Measurements from ENCODE around the gene AKR1C3.
"Not testable (repeated sequence)": the region's sequence is repeated elsewhere in the genome, so short reads cannot be mapped to it uniquely, and the experiment has no call there.

The AKR1C3 gene

DNA sequence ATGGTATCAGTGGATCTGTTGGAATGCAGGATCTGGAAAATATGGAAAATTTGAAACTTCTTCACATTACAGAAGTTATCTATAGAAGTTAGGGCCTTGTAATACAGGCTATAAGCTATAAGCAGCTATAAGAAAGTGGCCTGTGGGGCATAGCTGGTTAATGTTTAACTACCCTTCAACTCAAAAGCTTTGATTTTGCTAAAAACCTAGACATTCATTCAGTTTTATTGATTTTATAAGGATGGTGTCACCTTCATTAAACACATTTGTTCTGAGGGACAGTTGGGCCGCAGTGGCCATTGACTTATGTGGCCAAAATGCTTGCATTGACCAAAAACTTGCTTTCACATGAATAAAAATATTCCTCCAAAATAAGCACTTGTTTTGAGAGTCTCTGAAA, 13.1 kb upstream of the AKR1C3 start:
- DNase-seq (ENCODE audit: insufficient read length, low spot score) (no peak), FAIRE-seq (no peak)
- TF ChIP-seq TAF1 (IDR thresholded peaks at IDR 0.05; ENCODE audit: low read depth, low read length) (no peak), POU2F2 (IDR thresholded peaks at IDR 0.05; ENCODE audit: low read depth, low read length) (no peak), POLR2A (IDR thresholded peaks at IDR 0.05; ENCODE audit: low read depth, low read length) (no peak), POLR2AphosphoS5 (IDR thresholded peaks at IDR 0.05; ENCODE audit: low read depth, low read length) (no peak), SPI1 (IDR thresholded peaks at IDR 0.05; ENCODE audit: low read depth, low read length) (no peak), PAX5 (IDR thresholded peaks at IDR 0.05; ENCODE audit: insufficient read depth, low read length, severe bottlenecking) (no peak)

DNA sequence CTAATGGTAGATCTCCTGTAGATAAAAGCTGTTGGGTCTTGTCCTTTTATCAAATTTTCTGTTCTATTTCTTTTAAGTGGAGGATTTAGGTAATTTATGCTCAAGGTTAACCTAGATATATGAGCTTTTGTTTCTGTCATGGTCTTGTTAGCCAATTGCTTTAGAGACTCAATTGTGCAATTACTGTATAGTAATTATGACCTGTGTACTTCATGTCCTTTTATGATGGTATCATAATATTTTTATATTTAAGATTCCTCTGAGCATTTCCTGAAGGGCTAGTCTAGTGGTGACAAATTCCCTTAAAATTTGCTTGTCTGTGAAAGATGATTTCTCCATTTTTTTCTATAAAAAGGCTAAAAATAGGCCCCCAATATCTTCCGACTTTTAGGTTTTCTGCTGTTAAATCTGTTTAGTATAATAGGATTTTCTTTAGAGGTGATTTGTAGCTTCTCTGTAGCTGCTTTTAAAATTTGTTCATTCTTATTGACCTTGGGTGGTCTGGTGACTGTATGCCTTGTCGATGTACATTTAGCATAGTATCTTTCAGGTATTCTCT, 5.4 kb upstream of the AKR1C3 start:
- no peak for TF ChIP-seq TAF1 (IDR thresholded peaks at IDR 0.05; ENCODE audit: low read depth, low read length)
- no peak for TF ChIP-seq POLR2AphosphoS5 (IDR thresholded peaks at IDR 0.05; ENCODE audit: low read depth, low read length)
- TF ChIP-seq POU2F2 (IDR thresholded peaks at IDR 0.05; ENCODE audit: low read depth, low read length): no peak
- no peak for TF ChIP-seq SPI1 (IDR thresholded peaks at IDR 0.05; ENCODE audit: low read depth, low read length)
- DNase-seq (ENCODE audit: insufficient read length, low spot score) (no peak), FAIRE-seq (no peak)

DNA sequence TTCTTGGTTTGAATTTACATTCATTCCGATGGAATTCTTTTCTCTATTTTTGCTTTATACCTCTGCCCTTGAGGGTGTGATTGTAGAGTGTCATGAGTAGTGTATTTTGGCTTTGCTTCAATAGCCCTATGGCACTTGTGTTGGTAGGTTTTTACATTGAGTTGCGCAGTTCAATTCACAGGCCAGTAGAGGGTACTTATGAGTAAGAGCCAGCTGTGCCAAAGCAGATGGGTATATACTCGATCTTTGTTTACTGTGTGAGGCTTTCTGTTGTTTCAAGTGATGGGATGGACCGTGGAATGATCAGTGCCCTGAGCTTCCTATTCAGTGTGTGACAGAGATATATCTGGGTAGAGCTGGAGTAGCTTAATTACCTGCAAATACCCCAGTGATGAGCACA, 4.3 kb upstream of the AKR1C3 start:
- DNase-seq (ENCODE audit: insufficient read length, low spot score) (no peak), FAIRE-seq (no peak)
- TF ChIP-seq POLR2AphosphoS5 (IDR thresholded peaks at IDR 0.05; ENCODE audit: low read depth, low read length): no peak

DNA sequence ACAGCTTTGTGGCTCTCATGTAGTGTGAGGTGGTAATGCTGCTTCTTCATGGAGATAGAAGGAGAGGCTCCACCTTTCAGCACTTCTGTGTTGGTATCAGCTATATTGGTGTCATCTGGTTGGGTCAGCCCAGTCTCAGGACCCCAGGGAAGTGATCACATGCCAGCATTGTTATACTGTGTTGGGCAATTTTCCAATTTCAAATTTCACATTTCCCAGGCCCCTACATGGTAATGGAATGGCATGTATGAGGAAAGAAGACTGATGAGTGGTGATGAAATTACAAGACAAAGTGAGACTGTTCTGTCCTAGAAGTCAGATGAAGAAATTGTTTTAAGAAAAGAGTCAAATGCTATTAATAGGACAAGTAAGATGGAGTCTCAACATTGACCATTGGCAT, 3.7 kb upstream of the AKR1C3 start:
- FAIRE-seq (no peak), DNase-seq (ENCODE audit: insufficient read length, low spot score) (no peak)
- TF ChIP-seq POLR2A (IDR thresholded peaks at IDR 0.05; ENCODE audit: low read depth, low read length): no peak
- no peak for TF ChIP-seq POLR2AphosphoS5 (IDR thresholded peaks at IDR 0.05; ENCODE audit: low read depth, low read length)
- TF ChIP-seq SPI1 (IDR thresholded peaks at IDR 0.05; ENCODE audit: low read depth, low read length): no peak
- TF ChIP-seq PAX5 (IDR thresholded peaks at IDR 0.05; ENCODE audit: insufficient read depth, low read length, severe bottlenecking): no peak
- no peak for TF ChIP-seq POU2F2 (IDR thresholded peaks at IDR 0.05; ENCODE audit: low read depth, low read length)
- TF ChIP-seq TAF1 (IDR thresholded peaks at IDR 0.05; ENCODE audit: low read depth, low read length): no peak

DNA sequence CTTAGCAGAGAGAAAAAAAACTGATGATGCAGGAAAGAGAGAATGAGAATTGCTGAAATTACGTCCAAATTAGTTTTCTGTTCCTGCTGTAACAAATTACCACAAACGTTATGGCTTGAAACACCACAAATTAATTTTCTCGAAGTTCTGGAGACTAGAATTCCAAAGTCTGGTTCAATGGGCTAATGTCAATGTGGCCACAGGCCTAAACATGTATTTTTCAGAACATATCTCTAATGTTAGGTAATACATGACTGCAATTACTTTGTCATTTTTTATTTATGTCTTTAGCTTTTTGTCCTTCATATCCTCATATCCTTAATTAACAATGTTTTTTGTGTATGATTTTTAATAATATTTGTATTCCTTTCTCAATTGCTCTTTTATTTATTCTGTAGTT, 3.0 kb upstream of the AKR1C3 start:
- DNase-seq (ENCODE audit: insufficient read length, low spot score) (no peak), FAIRE-seq (no peak)
- TF ChIP-seq POU2F2 (IDR thresholded peaks at IDR 0.05; ENCODE audit: low read depth, low read length) (no peak), POLR2A (IDR thresholded peaks at IDR 0.05; ENCODE audit: low read depth, low read length) (no peak), PAX5 (IDR thresholded peaks at IDR 0.05; ENCODE audit: insufficient read depth, low read length, severe bottlenecking) (no peak), POLR2AphosphoS5 (IDR thresholded peaks at IDR 0.05; ENCODE audit: low read depth, low read length) (no peak), TAF1 (IDR thresholded peaks at IDR 0.05; ENCODE audit: low read depth, low read length) (no peak), SPI1 (IDR thresholded peaks at IDR 0.05; ENCODE audit: low read depth, low read length) (no peak)

DNA sequence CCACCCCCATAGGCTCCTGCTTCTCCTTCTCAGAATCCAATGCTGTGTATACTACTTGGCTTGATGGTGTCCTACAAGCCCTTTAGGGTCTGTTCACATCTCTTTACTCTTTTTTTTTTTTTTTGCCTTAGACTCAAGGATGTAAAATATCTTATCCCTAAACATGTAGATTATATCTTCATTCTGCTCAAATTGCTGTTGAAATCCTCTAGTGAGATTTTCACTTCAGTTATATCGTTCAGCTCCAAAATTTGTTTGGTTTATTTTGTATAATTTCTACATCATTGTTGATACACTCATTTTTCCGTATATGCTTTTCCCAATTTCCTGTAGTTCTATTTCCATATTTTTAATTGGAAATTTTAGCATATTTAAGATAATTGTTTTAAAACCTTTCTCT, 1.8 kb upstream of the AKR1C3 start:
- no peak for DNase-seq (ENCODE audit: insufficient read length, low spot score)
- FAIRE-seq: no peak
- TF ChIP-seq POU2F2 (IDR thresholded peaks at IDR 0.05; ENCODE audit: low read depth, low read length): no peak
- TF ChIP-seq TAF1 (IDR thresholded peaks at IDR 0.05; ENCODE audit: low read depth, low read length): no peak
- TF ChIP-seq POLR2AphosphoS5 (IDR thresholded peaks at IDR 0.05; ENCODE audit: low read depth, low read length): no peak
- TF ChIP-seq SPI1 (IDR thresholded peaks at IDR 0.05; ENCODE audit: low read depth, low read length): no peak
- no peak for TF ChIP-seq POLR2A (IDR thresholded peaks at IDR 0.05; ENCODE audit: low read depth, low read length)
- TF ChIP-seq PAX5 (IDR thresholded peaks at IDR 0.05; ENCODE audit: insufficient read depth, low read length, severe bottlenecking): no peak

DNA sequence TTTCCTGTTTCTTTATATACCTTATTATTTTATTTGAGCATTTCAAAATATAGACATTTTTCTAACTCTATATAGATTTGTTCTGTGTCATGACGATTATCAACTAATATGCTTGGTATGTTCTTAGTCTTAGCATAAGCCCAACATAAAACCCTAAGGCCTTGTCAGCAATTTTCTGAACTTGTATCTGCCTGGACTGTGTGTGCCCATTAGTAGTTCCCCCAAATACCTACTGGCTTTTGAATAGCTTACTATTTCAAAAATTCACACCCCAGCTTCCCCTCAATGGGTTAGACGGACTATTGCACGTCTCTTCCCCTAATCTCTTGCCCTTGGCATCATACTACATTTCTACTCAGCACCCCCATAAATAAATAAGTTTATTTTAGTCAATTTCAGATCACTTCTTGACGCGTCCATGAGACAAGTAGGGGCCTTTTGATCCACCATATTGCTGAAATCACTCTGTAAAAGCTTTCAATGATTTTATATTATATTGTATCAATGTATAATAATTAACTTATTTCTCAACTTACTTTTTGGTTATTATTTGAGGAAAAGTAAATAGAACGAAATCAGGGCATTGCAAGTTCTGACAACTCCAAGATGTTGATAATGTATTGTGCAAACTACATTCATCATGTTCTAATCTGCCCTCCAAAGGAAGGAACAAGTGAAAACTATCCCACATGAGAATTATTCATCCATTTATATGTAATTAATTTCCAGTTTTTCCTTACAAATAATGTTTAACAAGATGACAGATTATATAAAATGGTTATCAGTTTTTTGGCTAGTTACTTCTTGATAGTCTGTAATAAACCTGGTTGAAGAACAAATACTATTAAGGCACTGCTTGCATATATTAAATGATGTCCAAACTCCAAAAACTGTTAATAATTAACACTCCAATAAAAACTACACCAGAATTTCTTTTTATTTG, 1.1 kb upstream of the AKR1C3 start:
- no peak for FAIRE-seq
- no peak for DNase-seq (ENCODE audit: insufficient read length, low spot score)
- TF ChIP-seq SPI1 (IDR thresholded peaks at IDR 0.05; ENCODE audit: low read depth, low read length) (no peak), TAF1 (IDR thresholded peaks at IDR 0.05; ENCODE audit: low read depth, low read length) (no peak), POLR2AphosphoS5 (IDR thresholded peaks at IDR 0.05; ENCODE audit: low read depth, low read length) (no peak), PAX5 (IDR thresholded peaks at IDR 0.05; ENCODE audit: insufficient read depth, low read length, severe bottlenecking) (no peak), POU2F2 (IDR thresholded peaks at IDR 0.05; ENCODE audit: low read depth, low read length) (no peak), POLR2A (IDR thresholded peaks at IDR 0.05; ENCODE audit: low read depth, low read length) (no peak)

DNA sequence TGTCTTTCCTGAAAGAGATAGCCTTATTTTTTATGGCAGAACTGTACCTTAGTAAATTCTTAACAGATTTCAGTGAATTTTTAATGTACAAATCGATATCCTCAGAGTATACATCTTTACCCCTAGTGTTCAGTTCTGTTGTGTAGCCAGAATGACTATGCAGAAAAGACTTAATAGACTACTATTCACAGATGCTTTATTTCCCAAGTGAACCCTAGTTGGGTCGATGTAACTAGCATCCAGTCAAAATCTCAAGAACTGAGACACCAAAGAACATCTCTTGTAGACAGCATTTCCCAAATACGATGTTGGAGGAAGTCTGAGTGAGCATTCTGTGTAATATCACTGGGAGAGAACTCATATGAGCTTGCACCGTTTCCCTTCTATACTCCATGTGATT, 1.5 kb downstream of the AKR1C3 start:
- no peak for TF ChIP-seq PAX5 (IDR thresholded peaks at IDR 0.05; ENCODE audit: insufficient read depth, low read length, severe bottlenecking)
- no peak for TF ChIP-seq TAF1 (IDR thresholded peaks at IDR 0.05; ENCODE audit: low read depth, low read length)
- TF ChIP-seq POLR2AphosphoS5 (IDR thresholded peaks at IDR 0.05; ENCODE audit: low read depth, low read length): no peak
- TF ChIP-seq POU2F2 (IDR thresholded peaks at IDR 0.05; ENCODE audit: low read depth, low read length): no peak
- no peak for TF ChIP-seq POLR2A (IDR thresholded peaks at IDR 0.05; ENCODE audit: low read depth, low read length)
- TF ChIP-seq SPI1 (IDR thresholded peaks at IDR 0.05; ENCODE audit: low read depth, low read length): no peak
- FAIRE-seq (no peak), DNase-seq (ENCODE audit: insufficient read length, low spot score) (no peak)

DNA sequence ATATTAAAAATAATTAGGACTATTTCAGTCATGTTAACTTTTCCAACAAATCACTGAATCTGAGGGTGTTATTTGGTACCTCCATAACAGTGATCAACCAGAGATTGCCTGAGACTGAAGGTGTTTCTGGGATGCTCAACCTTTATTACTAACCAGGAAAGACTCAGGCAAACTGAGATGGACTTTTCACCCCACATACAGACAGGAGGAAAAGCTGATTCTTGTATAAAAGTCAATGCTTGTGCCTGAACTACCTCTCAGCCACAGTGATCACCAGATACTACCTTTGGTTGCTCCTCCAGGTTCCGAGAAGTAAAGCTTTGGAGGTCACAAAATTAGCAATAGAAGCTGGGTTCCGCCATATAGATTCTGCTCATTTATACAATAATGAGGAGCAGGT, 1.9 kb downstream of the AKR1C3 start:
- DNase-seq (ENCODE audit: insufficient read length, low spot score) (no peak), FAIRE-seq (no peak)
- TF ChIP-seq SPI1 (IDR thresholded peaks at IDR 0.05; ENCODE audit: low read depth, low read length) (no peak), POLR2A (IDR thresholded peaks at IDR 0.05; ENCODE audit: low read depth, low read length) (no peak), POU2F2 (IDR thresholded peaks at IDR 0.05; ENCODE audit: low read depth, low read length) (no peak), TAF1 (IDR thresholded peaks at IDR 0.05; ENCODE audit: low read depth, low read length) (no peak), PAX5 (IDR thresholded peaks at IDR 0.05; ENCODE audit: insufficient read depth, low read length, severe bottlenecking) (no peak), POLR2AphosphoS5 (IDR thresholded peaks at IDR 0.05; ENCODE audit: low read depth, low read length) (no peak)

DNA sequence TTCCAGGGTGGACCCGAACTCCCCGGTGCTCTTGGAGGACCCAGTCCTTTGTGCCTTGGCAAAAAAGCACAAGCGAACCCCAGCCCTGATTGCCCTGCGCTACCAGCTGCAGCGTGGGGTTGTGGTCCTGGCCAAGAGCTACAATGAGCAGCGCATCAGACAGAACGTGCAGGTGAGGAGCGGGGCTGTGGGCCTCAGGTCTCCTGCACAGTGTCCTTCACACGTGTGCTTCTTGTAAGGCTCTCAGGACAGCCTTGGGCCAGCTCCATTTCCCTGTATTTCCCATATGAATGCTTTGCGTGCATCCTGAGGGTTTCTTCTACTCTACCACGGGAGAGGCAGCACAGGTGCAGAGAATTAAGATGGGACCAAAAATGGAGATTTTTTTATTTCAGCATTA, 8.3 kb downstream of the AKR1C3 start:
- DNase-seq (ENCODE audit: insufficient read length, low spot score); FAIRE-seq: not testable (repeated sequence)

All from GM12891 (cell line).